HS-27A (cell line): ENCODE data around the gene PLA2G5.

Source experiments
- DNase-seq: peaks from one replicate; pipeline ENCODE4 v3.0.0-alpha.2; 2012; ENCODE audit warnings: low read depth, missing footprints

The PLA2G5 gene

GRCh38 chr1:20090119-20090518 is 20.1 kb downstream of the PLA2G5 start:
- DNase-seq = no peak

- no peak for DNase-seq
Observed at GRCh38 chr1:20090641-20091040, 20.6 kb downstream of the PLA2G5 start.

GRCh38 chr1:20093303-20093702 is 23.3 kb downstream of the PLA2G5 start:
- DNase-seq = no peak

GRCh38 chr1:20093940-20094391 is 24.0 kb downstream of the PLA2G5 start:
- DNase-seq = no peak

- DNase-seq = no peak
Observed at GRCh38 chr1:20095564-20096434, 25.8 kb downstream of the PLA2G5 start.

- no peak for DNase-seq
Observed at GRCh38 chr1:20096840-20097447, 26.9 kb downstream of the PLA2G5 start.

GRCh38 chr1:20099533-20099932 is 29.5 kb downstream of the PLA2G5 start:
- no peak for DNase-seq

- peak; percentile 4 for DNase-seq
Observed at GRCh38 chr1:20100632-20101355, 30.8 kb downstream of the PLA2G5 start.

- DNase-seq = no peak
Observed at GRCh38 chr1:20102875-20103274, 32.9 kb downstream of the PLA2G5 start.

GRCh38 chr1:20105856-20106255 is 35.9 kb downstream of the PLA2G5 start:
- DNase-seq = no peak

GRCh38 chr1:20107351-20107750 is 37.4 kb downstream of the PLA2G5 start:
- no peak for DNase-seq

- DNase-seq = no peak
Observed at GRCh38 chr1:20107796-20108195, 37.8 kb downstream of the PLA2G5 start.

- DNase-seq = no peak
Observed at GRCh38 chr1:20108366-20109123, 38.6 kb downstream of the PLA2G5 start.

GRCh38 chr1:20109223-20109856 is 39.3 kb downstream of the PLA2G5 start:
- DNase-seq = no peak

- no peak for DNase-seq
Observed at GRCh38 chr1:20110679-20111078, 40.7 kb downstream of the PLA2G5 start.

GRCh38 chr1:20111452-20111851 is 41.5 kb downstream of the PLA2G5 start:
- no peak for DNase-seq

GRCh38 chr1:20112279-20113000 is 42.4 kb downstream of the PLA2G5 start:
- DNase-seq = no peak

GRCh38 chr1:20114021-20114648 is 44.1 kb downstream of the PLA2G5 start:
- no peak for DNase-seq

GRCh38 chr1:20115479-20115878 is 45.5 kb downstream of the PLA2G5 start:
- DNase-seq = no peak

GRCh38 chr1:20115916-20116315 is 45.9 kb downstream of the PLA2G5 start:
- DNase-seq = no peak
